Kidney (tissue), 14 donors: Measurements from ENCODE around the gene KCNJ16. TPM values are rescaled to one million over a fixed set of nuclear protein-coding genes. Genes with fewer than 3 reads are reported as not detected.
A peak's percentile ranks its signal among the peaks of the same experiment; 100 is the strongest.

Source experiments
- DNase-seq, 5 donors: peaks; one replicate each; pipeline ENCODE4 v3.0.0-alpha.2; 2013 to 2020
- FAIRE-seq: peaks from 2 replicates; lab custom pipeline; 2012; peaks lifted over from hg19 to GRCh38; lab: Jason Lieb, UNC
- H3K27ac ChIP-seq, 2 donors: one replicate each; pipeline ENCODE4 v1.7.0; 2013; ENCODE audit warnings: low read depth in 2 of 2, low read length in 2 of 2, inconsistent platforms in 1 of 2
- H3K27me3 ChIP-seq: one replicate; pipeline ENCODE4 v1.7.1; 2013; ENCODE audit warnings: low read length, inconsistent platforms; ENCODE audit not compliant: control insufficient read depth, insufficient read depth
- H3K36me3 ChIP-seq, 3 donors: one replicate each; pipeline versions ENCODE4 v1.7.0 to v1.7.1; 2013; ENCODE audit warnings: low read length in 3 of 3, control low read depth in 1 of 3, inconsistent platforms in 1 of 3; ENCODE audit not compliant: insufficient read depth in 3 of 3, control insufficient read depth in 2 of 3
- H3K4me1 ChIP-seq, 3 donors: one replicate each; pipeline versions ENCODE4 v1.7.0 to v1.7.1; 2013; ENCODE audit warnings: low read length in 3 of 3, inconsistent platforms in 1 of 3, low read depth in 1 of 3; ENCODE audit not compliant: control insufficient read depth in 2 of 3, insufficient read depth in 2 of 3
- H3K4me3 ChIP-seq, 3 donors: one replicate each; pipeline versions ENCODE4 v1.7.0 to v1.8.1; 2013; ENCODE audit warnings: low read length in 3 of 3, control low read depth in 1 of 3, inconsistent platforms in 1 of 3
- H3K9ac ChIP-seq, 3 donors: one replicate each; pipeline versions ENCODE4 v1.7.0 to v1.7.1; 2013; ENCODE audit warnings: low read length in 3 of 3, control low read depth in 1 of 3, inconsistent platforms in 1 of 3
- H3K9me3 ChIP-seq, 3 donors: one replicate each; pipeline versions ENCODE4 v1.7.0 to v1.7.1; 2013; ENCODE audit warnings: low read length in 3 of 3, control low read depth in 1 of 3, inconsistent platforms in 1 of 3; ENCODE audit not compliant: control insufficient read depth in 2 of 3, insufficient read depth in 1 of 3
- CTCF ChIP-seq: IDR thresholded peaks from 3 replicates; pipeline ENCODE4 v1.5.1; 2012; ENCODE audit warnings: mild to moderate bottlenecking, moderate library complexity, borderline replicate concordance; ENCODE audit not compliant: insufficient read depth; ENCODE audit errors: extremely low read depth
- intact Hi-C: fragments of 100-400 bp; cut with DNase I; formaldehyde crosslinking; loops from one replicate; pipeline ENCODE4 v1.11.1; 2022
- polyA plus RNA-seq: library from polyadenylated mRNA; stranded (reverse); fragments of 350-450 nt; fragmentation: Illumina TruSeq; extraction: RNeasy Lipid Tissue Mini Kit (QIAGEN cat#74804); gene quantifications from one replicate; pipeline ENCODE4 v1.2.3, GENCODE V29; 2014; ENCODE audit warnings: low read depth, low replicate concordance; ENCODE audit not compliant: insufficient read depth
- total RNA-seq: library from RNA; stranded (reverse); fragmentation: NEBNext Ultra II Directional; extraction: Animal tissue kit (Norgen Biotek cat#: 25700); gene quantifications from one replicate; pipeline ENCODE4 v1.2.1, GENCODE V29; 2021
- donor health status: control.
- donor health status: control.
- donor health status: control.
- donor health status: control.
- donor health status: control.
- donor health status: DM: yes; HTN: yes; CAD: no.
- donor health status: Normal renal cell carcinoma (clear cell type).

Gene KCNJ16
- total and polyA plus RNA-seq, 2 donors from 2014 or later: 163 to 281 TPM

GRCh38 chr17:70091696-70092095, 16.7 kb downstream of the KCNJ16 start:
- no peak for FAIRE-seq

GRCh38 chr17:70093163-70093562, 18.1 kb downstream of the KCNJ16 start:
- Histone ChIP-seq H3K9ac (no peak overlapping the region), H3K27me3 (no peaks in the 10 kb centered on the region), H3K27ac (no peak overlapping the region), H3K4me3 (no peak overlapping the region), H3K4me1 (peaks cover 8 to 29% (median 14%) of the 10 kb centered on the region in 3 donors), H3K36me3 (peaks cover 0 to 4% (median 2%) of the 10 kb centered on the region in 3 donors), H3K9me3 (no peaks in the 10 kb centered on the region)
- intact Hi-C loops: no loop called here
- TF ChIP-seq CTCF: no peak
- FAIRE-seq (no peak), DNase-seq (no peak)

More at GRCh38 chr17:70091696-70092095, 16.7 kb downstream of the KCNJ16 start:
- Histone ChIP-seq H3K4me1 (peaks cover 8 to 29% (median 14%) of the 10 kb centered on the region in 3 donors), H3K9ac (no peak overlapping the region), H3K27me3 (no peaks in the 10 kb centered on the region), H3K36me3 (peaks cover 0 to 2% (median 0%) of the 10 kb centered on the region in 3 donors), H3K27ac (no peak overlapping the region), H3K4me3 (no peak overlapping the region), H3K9me3 (no peaks in the 10 kb centered on the region)
- intact Hi-C loops: no loop called here
- peak in 2 of 5 donors; percentile 67 to 68 for DNase-seq
- TF ChIP-seq CTCF: no peak

DNA sequence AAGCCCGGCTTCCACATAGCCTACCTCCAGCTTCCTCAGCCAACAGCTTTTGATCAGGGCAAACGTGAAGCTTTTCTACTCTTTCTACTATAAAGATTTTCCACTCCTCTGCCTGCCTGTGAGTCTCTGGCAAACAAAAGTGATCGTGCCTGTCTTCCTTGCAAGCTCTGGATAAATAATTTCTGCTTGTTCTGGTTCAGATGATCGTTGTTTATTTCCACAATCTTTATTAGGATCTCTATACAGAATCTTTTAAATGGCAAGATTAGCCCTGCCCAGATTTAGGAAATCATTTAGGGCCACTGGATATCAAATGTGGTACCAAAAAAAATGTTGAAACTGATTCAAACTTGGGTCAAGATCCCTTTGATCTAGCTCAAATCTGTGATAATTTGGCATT, 20.4 kb downstream of the KCNJ16 start:
- Histone ChIP-seq H3K4me1 (peaks cover 4 to 21% (median 11%) of the 10 kb centered on the region in 3 donors), H3K9ac (no peak overlapping the region), H3K27ac (no peak overlapping the region), H3K4me3 (no peak overlapping the region), H3K27me3 (no peaks in the 10 kb centered on the region), H3K36me3 (peaks cover 0 to 4% (median 2%) of the 10 kb centered on the region in 3 donors), H3K9me3 (no peaks in the 10 kb centered on the region)
- FAIRE-seq: no peak
- no peak for DNase-seq
- intact Hi-C loops: no loop called here
- no peak for TF ChIP-seq CTCF

DNA sequence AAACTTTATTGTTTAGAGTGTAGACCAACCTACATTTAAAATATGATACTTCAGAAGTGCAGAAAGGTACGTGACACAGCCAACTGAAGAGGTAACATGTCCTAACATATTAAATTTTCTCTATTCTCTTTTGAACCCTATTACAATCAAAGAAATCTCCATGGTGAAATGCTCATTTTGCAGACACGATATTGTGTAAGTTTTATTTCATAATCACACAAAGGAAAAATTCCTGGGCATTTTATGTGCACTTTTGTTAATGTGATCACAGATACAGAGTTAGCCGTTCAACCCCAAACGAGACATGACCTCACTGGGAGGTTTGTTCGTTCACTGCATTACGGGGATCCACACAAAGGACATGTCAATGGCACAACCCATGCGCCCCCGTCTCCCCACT, 21.8 kb downstream of the KCNJ16 start:
- Histone ChIP-seq H3K27ac (no peak overlapping the region), H3K4me1 (peaks cover 0 to 9% (median 2%) of the 10 kb centered on the region in 3 donors), H3K27me3 (no peaks in the 10 kb centered on the region), H3K9me3 (no peaks in the 10 kb centered on the region), H3K4me3 (no peak overlapping the region), H3K36me3 (peaks cover 0 to 5% (median 4%) of the 10 kb centered on the region in 3 donors), H3K9ac (no peak overlapping the region)
- FAIRE-seq (no peak), DNase-seq (no peak)
- no peak for TF ChIP-seq CTCF
- intact Hi-C loops: no loop called here
